Endothelial cell of umbilical vein (primary cell): Measurements from ENCODE around the gene SORCS2.

Experiments used
- JUN ChIP-seq: IDR thresholded peaks from 2 replicates; pipeline ENCODE4 v1.6.1; 2011; ENCODE audit warnings: borderline replicate concordance, low read depth; ENCODE audit not compliant: insufficient read length, insufficient read depth
- POLR2A ChIP-seq: IDR thresholded peaks from 2 replicates; pipeline ENCODE4 v1.6.1; 2012; ENCODE audit warnings: low read depth, mild to moderate bottlenecking, control low read depth, low read length
- TF ChIP-seq, protein P1 (sequence below), 2 donors: IDR thresholded peaks; 1 replicate in 1 of 2; 2 replicates in 1 of 2; pipeline ENCODE4 v1.5.1; 2011; ENCODE audit warnings: low read length in 2 of 2, mild to moderate bottlenecking in 2 of 2, moderate library complexity in 2 of 2, control low read depth in 1 of 2, inconsistent platforms in 1 of 2, low read depth in 1 of 2; ENCODE audit not compliant: insufficient read depth in 1 of 2; ENCODE audit errors: extremely low read depth in 1 of 2

GRCh38 chr4:7301846-7302630 is 109.7 kb downstream of the SORCS2 start:
- TF ChIP-seq POLR2A (no peak), JUN (no peak)
- TF ChIP-seq, protein P1, sequence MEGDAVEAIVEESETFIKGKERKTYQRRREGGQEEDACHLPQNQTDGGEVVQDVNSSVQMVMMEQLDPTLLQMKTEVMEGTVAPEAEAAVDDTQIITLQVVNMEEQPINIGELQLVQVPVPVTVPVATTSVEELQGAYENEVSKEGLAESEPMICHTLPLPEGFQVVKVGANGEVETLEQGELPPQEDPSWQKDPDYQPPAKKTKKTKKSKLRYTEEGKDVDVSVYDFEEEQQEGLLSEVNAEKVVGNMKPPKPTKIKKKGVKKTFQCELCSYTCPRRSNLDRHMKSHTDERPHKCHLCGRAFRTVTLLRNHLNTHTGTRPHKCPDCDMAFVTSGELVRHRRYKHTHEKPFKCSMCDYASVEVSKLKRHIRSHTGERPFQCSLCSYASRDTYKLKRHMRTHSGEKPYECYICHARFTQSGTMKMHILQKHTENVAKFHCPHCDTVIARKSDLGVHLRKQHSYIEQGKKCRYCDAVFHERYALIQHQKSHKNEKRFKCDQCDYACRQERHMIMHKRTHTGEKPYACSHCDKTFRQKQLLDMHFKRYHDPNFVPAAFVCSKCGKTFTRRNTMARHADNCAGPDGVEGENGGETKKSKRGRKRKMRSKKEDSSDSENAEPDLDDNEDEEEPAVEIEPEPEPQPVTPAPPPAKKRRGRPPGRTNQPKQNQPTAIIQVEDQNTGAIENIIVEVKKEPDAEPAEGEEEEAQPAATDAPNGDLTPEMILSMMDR (IDR thresholded peaks at IDR 0.05; ENCODE audit: extremely low read depth in 1 of 2, insufficient read depth in 1 of 2, low read depth in 1 of 2, low read length in 2 of 2), result no peak
